Endothelial cell of umbilical vein (primary cell): ENCODE measurements around the gene SLC5A3. TPM values are rescaled to one million over a fixed set of nuclear protein-coding genes. Genes with fewer than 3 reads are reported as not detected.

Source experiments
- BruUV-seq: library from RNA; stranded (reverse); fragments of 400-500 nt; replicated peaks from 2 replicates; lab custom pipeline; 2021; lab: Mats Ljungman, UMichigan
- CTCF ChIA-PET: fragments of 300-600, 350-600 bp; sonication (Branson Sonifier 250); formaldehyde crosslinking; loops from one replicate; lab custom pipeline; 2021; ENCODE audit warnings: antibody characterized with exemption, inconsistent platforms; lab: Charles Lee
- POLR2A ChIA-PET: fragments of 300-600, 350-600 bp; sonication (Branson Sonifier 250); formaldehyde crosslinking; loops from one replicate; lab custom pipeline; 2021; ENCODE audit warnings: antibody characterized with exemption, inconsistent platforms; lab: Charles Lee
- DNase-seq: peaks from one replicate; pipeline ENCODE4 v3.0.0-alpha.2; 2011; ENCODE audit warnings: low read depth, low spot score
- FAIRE-seq: peaks from 2 replicates; lab custom pipeline; 2011; peaks lifted over from hg19 to GRCh38; lab: Jason Lieb, UNC
- H2AFZ ChIP-seq: 2 replicates; pipeline ENCODE4 v1.6.0; 2012; ENCODE audit warnings: low read depth, low read length, control low read depth, inconsistent platforms
- H3K27ac ChIP-seq: 2 replicates; pipeline ENCODE4 v1.5.1; 2011; ENCODE audit warnings: low read depth, mild to moderate bottlenecking, control low read depth, low read length, moderate library complexity; ENCODE audit not compliant: insufficient read depth
- H3K27me3 ChIP-seq, 2 experiments: 2 replicates each; pipeline versions ENCODE4 v1.6.0 to v1.6.1; 2011; ENCODE audit warnings: low read length in 2 of 2, mixed read lengths in 1 of 2; ENCODE audit not compliant: control insufficient read depth in 2 of 2, insufficient read depth in 2 of 2
- H3K36me3 ChIP-seq, 2 experiments: 2 replicates in 1 of 2; 3 replicates in 1 of 2; pipeline ENCODE4 v1.5.1; 2011; ENCODE audit warnings: low read length in 2 of 2, mild to moderate bottlenecking in 1 of 2, moderate library complexity in 1 of 2; ENCODE audit not compliant: control insufficient read depth in 2 of 2, insufficient read depth in 2 of 2; ENCODE audit errors: extremely low read depth in 1 of 2
- H3K4me1 ChIP-seq: 3 replicates; pipeline ENCODE4 v1.5.1; 2011; ENCODE audit warnings: mild to moderate bottlenecking, low read length; ENCODE audit not compliant: control insufficient read depth, insufficient read depth; ENCODE audit errors: extremely low read depth
- H3K4me2 ChIP-seq: 2 replicates; pipeline ENCODE4 v1.6.1; 2011; ENCODE audit warnings: low read length, control low read depth, mixed read lengths; ENCODE audit not compliant: insufficient read depth
- H3K4me3 ChIP-seq, 3 experiments: fragments of 200-600 bp in 1 of 3; sonication (generic), shearing (Covaris generic) in 1 of 3; replicated peaks in 1 of 3; 2 replicates each; pipeline ENCODE4 v1.5.1; 2011 to 2016; ENCODE audit warnings: control low read depth in 3 of 3, low read length in 3 of 3, mild to moderate bottlenecking in 2 of 3, inconsistent platforms in 1 of 3, low read depth in 1 of 3, moderate library complexity in 1 of 3; ENCODE audit not compliant: insufficient read depth in 1 of 3
- H3K79me2 ChIP-seq: 2 replicates; pipeline ENCODE4 v1.6.0; 2012; ENCODE audit warnings: low read length, inconsistent platforms; ENCODE audit not compliant: control insufficient read depth, insufficient read depth
- H3K9ac ChIP-seq: replicated peaks from 2 replicates; pipeline ENCODE3; 2011; ENCODE audit warnings: low read length, control low read depth; ENCODE audit not compliant: insufficient read depth; ENCODE audit errors: extremely low read depth
- H3K9me1 ChIP-seq: replicated peaks from 3 replicates; pipeline ENCODE4 v1.6.0; 2011; ENCODE audit warnings: mild to moderate bottlenecking, low read length; ENCODE audit not compliant: control insufficient read depth, insufficient read depth; ENCODE audit errors: extremely low read depth
- H3K9me3 ChIP-seq: replicated peaks from 2 replicates; pipeline ENCODE4 v1.5.1; 2012; ENCODE audit warnings: low read length, inconsistent platforms; ENCODE audit not compliant: control insufficient read depth, insufficient read depth
- H4K20me1 ChIP-seq: replicated peaks from 2 replicates; pipeline ENCODE3; 2011; ENCODE audit warnings: mild to moderate bottlenecking, low read length; ENCODE audit not compliant: control insufficient read depth, insufficient read depth; ENCODE audit errors: extremely low read depth
- CTCF ChIP-seq, 2 donors: IDR thresholded peaks; 1 replicate in 1 of 2; 2 replicates in 1 of 2; pipeline ENCODE4 v1.5.1; 2011; ENCODE audit warnings: low read length in 2 of 2, mild to moderate bottlenecking in 2 of 2, moderate library complexity in 2 of 2, control low read depth in 1 of 2, inconsistent platforms in 1 of 2, low read depth in 1 of 2; ENCODE audit not compliant: insufficient read depth in 1 of 2; ENCODE audit errors: extremely low read depth in 1 of 2
- EZH2 ChIP-seq: IDR thresholded peaks from 2 replicates; pipeline ENCODE4 v1.6.1; 2012; ENCODE audit warnings: borderline replicate concordance, low read depth, mild to moderate bottlenecking, moderate library complexity, low read length, inconsistent platforms; ENCODE audit not compliant: severe bottlenecking
- FOS ChIP-seq: IDR thresholded peaks from 2 replicates; pipeline ENCODE4 v1.6.1; 2011; ENCODE audit warnings: mild to moderate bottlenecking, low read length, moderate library complexity, borderline replicate concordance; ENCODE audit not compliant: insufficient read depth
- GATA2 ChIP-seq: IDR thresholded peaks from 2 replicates; pipeline ENCODE4 v1.7.0; 2011; ENCODE audit warnings: low read depth, mild to moderate bottlenecking, moderate library complexity, mixed read lengths, low read length; ENCODE audit not compliant: insufficient read length, insufficient read depth
- MAX ChIP-seq: IDR thresholded peaks from 2 replicates; pipeline ENCODE4 v1.6.1; 2011; ENCODE audit not compliant: insufficient read depth, insufficient read length
- MYC ChIP-seq: IDR thresholded peaks from one replicate; pipeline ENCODE4 v1.6.1; 2011; ENCODE audit warnings: mild to moderate bottlenecking, low read depth, low read length
- POLR2A ChIP-seq: IDR thresholded peaks from 2 replicates; pipeline ENCODE4 v1.6.1; 2012; ENCODE audit warnings: low read depth, mild to moderate bottlenecking, control low read depth, low read length
- POLR2AphosphoS5 ChIP-seq: IDR thresholded peaks from 2 replicates; pipeline ENCODE4 v1.6.1; 2012; ENCODE audit warnings: low read depth, mild to moderate bottlenecking, control low read depth, low read length, moderate library complexity; ENCODE audit not compliant: insufficient read depth
- dilution Hi-C: fragments of 300-500 bp; cut with MboI; formaldehyde crosslinking; loops from one replicate; pipeline ENCODE4 v1.15.0; 2019; ENCODE audit warnings: low sequenced_read_pairs; ENCODE audit not compliant: extremely low pct_ligation_motif_present
- intact Hi-C: fragments of 100-400 bp; cut with micrococcal nuclease; formaldehyde crosslinking; loops from one replicate; pipeline ENCODE4 v1.10.0; 2022
- polyA plus RNA-seq, 4 experiments: library from polyadenylated mRNA; depleted of rRNA in 3 of 4; stranded (reverse) in 3 of 4; unstranded in 1 of 4; fragments of >200 nt; gene quantifications; 2 replicates each; pipeline versions ENCODE4 v1.2.1 to v1.2.3, GENCODE V29; 2011 to 2012; ENCODE audit warnings: missing spikeins in 1 of 4
- total RNA-seq: library from RNA; stranded (reverse); gene quantifications from 2 replicates; pipeline ENCODE4 v1.2.3, GENCODE V29; 2021

SLC5A3 gene
- total and polyA plus RNA-seq, 2 donors (not counting 3 experiments of a cell fraction or from before 2014, with no cell fraction given): 1.6 to 8.0 TPM

GRCh38 chr21:34043333-34043732, 30.0 kb upstream of the SLC5A3 start:
- ChIA-PET POLR2A (no interaction called here), CTCF (no interaction called here)
- H2AFZ ChIP-seq: no peak overlapping the region
- no peak overlapping the region for H3K4me3 ChIP-seq
- no peaks in the 10 kb centered on the region for H3K9me3 ChIP-seq
- H3K4me2 ChIP-seq: no peak overlapping the region
- dilution Hi-C loops: no loop called here
- no peak overlapping the region for H3K27ac ChIP-seq
- FAIRE-seq (no peak), DNase-seq (no peak)
- H4K20me1 ChIP-seq: no peaks in the 10 kb centered on the region
- intact Hi-C loops: no loop called here
- H3K9me1 ChIP-seq: no peaks in the 10 kb centered on the region
- H3K36me3 ChIP-seq: no peaks in the 10 kb centered on the region
- H3K9ac ChIP-seq: no peak overlapping the region
- TF ChIP-seq MYC (no peak), POLR2A (no peak), MAX (no peak), GATA2 (no peak), FOS (no peak), EZH2 (no peak), CTCF (IDR thresholded peaks at IDR 0.05; ENCODE audit: extremely low read depth in 1 of 2, insufficient read depth in 1 of 2, low read depth in 1 of 2, low read length in 2 of 2) (no peak), POLR2AphosphoS5 (no peak)
- no TSS peak for BruUV-seq
- H3K4me1 ChIP-seq: no peaks in the 10 kb centered on the region
- peaks cover 21 to 37% of the 10 kb centered on the region in 2 experiments for H3K27me3 ChIP-seq
- no peaks in the 10 kb centered on the region for H3K79me2 ChIP-seq
